K562 (cell line): ENCODE data around the gene C2orf42.

Experiments used
- CBFB ChIP-seq: sonication (generic); formaldehyde crosslinking; IDR thresholded peaks from 2 replicates; pipeline ENCODE4 v1.4.0; 2020; ENCODE audit warnings: mild to moderate bottlenecking, missing genetic modification reagents
- CEBPB ChIP-seq: fragments of 450-650 bp; IDR thresholded peaks from 2 replicates; pipeline ENCODE4 v1.6.1; 2016; ENCODE audit warnings: missing genetic modification characterization, missing compliant biosample characterization
- ELF4 ChIP-seq: fragments of 450-650 bp; formaldehyde crosslinking; IDR thresholded peaks from 2 replicates; pipeline ENCODE4 v1.4.0; 2022; ENCODE audit warnings: missing genetic modification characterization
- EP300 ChIP-seq: IDR thresholded peaks from 2 replicates; pipeline ENCODE4 v1.6.1; 2012; ENCODE audit warnings: low read length, improper control_type of control experiment
- GATAD2B ChIP-seq: fragments of 450-650 bp; IDR thresholded peaks from 2 replicates; pipeline ENCODE4 v1.6.1; 2017; ENCODE audit warnings: mild to moderate bottlenecking, borderline replicate concordance
- NFE2L1 ChIP-seq: fragments of 450-650 bp; IDR thresholded peaks from 2 replicates; pipeline ENCODE4 v1.6.1; 2016; ENCODE audit warnings: missing genetic modification characterization, low read depth, mild to moderate bottlenecking, missing compliant biosample characterization, moderate library complexity, borderline replicate concordance
- RHOXF2B ChIP-seq: fragments of 250-450 bp; sonication (Bioruptor Pico); conservative IDR thresholded peaks from 2 replicates; pipeline ENCODE4 v1.5.1; 2021

DNA sequence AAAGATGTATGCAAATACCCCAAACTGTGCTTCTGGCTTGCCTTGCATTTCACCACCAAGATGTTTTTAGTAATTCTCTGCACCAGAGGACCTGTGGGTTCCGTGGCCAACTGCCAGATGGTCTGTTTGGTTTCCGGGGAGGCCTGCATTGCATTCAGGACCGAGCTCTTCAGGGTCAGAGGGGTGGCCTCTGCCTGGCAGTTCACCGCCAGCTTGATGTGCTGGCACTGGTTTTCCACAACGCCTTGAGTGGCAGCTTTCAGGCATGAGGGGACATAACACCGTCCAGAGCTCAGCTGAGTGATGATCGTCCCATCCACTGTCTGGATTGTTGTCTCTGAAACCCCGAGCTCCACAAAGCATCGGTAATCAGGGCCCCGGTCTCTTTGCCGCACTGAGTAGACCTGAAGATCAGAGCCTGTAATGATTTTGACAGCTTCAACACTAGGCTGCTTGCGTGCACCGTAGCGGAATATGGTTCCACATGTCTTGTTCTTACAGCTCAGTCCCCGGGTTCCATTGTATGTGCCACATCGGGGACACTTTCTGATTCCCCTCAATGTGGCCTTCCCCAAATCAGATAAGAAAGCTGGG, 9.4 kb downstream of the C2orf42 start:
- TF ChIP-seq CBFB (CRISPR knock-in tag) (no peak), NFE2L1 (tag) (no peak), EP300 (no peak), ELF4 (no peak), GATAD2B (no peak), CEBPB (no peak), RHOXF2B (CRISPR knock-in tag) (no peak)
